ENCODE measurements around the gene RAB4A.

Gene RAB4A

DNA sequence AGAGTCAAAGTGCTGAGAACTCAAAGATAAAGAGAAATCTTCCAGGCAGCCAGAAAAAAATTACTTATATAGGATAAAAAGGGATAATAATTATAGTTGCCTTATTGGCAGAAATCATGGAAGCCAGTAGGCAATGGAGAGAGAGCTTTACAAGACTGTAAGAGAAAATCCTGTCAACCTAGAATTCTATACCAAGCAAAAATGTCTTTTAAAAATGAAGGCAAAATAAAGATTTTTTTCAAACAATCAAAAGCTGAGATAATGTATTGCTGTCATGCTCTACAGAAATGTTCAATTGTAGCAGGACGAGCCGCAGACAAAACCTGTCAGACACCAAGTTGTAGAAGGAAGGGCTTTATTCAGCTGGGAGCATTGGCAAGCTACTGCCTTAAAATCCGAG lies 26.8 kb upstream of the RAB4A start:
- no peak for DNase-seq (ENCODE audit: low read depth)

DNA sequence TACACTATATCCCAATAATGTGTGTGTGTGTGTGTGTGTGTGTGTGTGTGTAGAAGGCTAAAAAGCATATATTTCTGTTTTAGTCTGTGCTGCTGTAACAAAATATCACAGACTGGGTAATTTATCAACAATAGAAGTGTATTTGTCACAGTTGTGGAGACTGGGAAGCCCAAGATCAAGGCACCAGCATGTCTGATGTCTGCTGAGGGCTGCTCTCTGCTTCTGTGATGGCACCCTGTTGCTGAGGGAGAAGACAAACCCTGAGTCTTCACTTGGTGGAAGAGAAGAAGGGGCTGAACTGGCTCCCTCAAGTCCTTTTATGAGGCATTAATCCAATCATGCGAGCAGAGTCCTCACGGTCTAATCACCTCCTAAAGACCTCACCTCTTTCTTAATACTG lies 23.0 kb upstream of the RAB4A start:
- no peak for DNase-seq (ENCODE audit: low read depth)

DNA sequence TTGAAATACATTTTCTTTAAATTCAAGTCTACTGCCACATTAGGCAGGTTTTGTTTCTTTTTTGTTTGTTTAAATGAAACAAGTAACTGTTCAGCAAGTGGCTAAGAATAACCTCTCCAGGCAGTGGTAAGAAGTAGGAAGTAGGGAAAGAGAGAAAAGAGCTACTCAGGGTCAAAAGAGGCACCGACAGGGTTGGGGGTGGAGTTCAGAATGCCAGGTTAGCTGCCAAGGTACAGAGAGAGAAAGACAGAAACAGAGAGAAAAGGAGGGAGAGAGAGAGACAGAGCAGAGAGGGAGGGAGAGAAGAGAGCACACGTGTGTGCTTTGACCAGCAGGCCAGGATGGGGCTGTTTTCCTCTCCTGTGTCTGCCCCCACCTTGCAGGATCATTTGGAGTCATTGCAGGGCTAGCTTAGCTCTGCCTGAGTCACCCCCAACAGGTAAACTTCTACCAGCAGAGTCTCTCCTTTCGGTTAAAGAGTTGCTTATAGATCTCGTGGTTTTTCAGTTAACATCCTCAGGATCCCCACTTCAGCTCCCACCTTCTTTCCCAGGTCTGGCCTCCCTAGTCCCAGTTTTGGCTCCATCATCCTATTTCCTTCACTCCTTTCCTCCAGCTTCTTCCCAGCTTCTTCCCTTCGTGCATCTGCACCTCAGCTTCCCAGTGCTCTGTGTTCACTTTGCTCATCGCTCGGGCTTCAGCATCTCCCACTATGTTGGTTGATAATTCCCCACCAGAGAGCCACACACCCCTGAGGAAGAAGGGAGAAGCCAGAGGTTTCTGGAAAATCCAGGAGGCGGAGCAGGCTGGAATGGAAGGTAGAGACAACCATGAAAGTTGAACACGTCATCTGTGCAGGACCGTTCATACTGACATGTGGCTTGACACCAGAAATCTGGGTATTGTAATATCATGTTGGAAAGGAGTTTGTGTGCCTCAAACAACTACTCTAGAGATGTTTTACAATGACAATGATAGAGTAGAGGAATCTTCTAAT lies 21.8 kb upstream of the RAB4A start:
- DNase-seq (ENCODE audit: low read depth): no peak

DNA sequence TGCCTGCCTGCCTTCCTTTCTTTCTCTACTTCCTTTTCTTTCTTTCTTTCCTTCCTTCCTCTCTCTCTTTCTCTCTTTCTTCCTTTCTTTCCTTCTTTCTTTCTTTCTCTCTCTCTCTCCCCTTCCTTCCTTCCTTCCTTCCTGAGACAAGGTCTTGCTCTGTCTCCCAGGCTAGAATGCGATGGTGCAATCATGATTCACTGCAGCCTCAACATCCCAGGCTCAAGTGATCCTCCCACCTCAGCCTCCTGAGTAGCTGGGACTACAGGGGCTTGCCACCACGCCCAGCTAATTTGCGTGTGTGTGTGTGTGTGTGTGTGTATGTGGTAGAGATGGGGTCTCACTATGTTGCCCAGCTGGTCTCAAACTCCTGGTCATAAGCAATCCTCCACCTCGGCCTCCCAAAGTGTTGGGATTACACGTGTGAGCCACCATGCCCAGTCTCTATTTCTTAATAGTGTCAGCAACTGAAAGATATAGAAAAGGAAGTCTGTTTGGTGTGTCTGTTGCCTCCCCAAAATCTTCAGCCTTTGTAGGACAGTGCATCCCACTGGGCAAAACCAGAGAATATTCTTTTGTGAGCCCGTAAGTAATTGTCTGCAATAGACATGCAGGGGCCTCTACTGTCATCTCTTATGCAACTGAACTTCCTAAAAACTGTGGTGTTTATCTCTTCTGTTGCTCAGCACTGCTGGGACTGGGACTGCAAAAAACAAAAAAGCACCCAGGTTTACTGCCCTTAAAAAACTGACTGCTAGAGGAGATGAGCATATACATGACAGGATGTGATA lies 20.9 kb upstream of the RAB4A start:
- DNase-seq (ENCODE audit: low read depth): no peak

DNA sequence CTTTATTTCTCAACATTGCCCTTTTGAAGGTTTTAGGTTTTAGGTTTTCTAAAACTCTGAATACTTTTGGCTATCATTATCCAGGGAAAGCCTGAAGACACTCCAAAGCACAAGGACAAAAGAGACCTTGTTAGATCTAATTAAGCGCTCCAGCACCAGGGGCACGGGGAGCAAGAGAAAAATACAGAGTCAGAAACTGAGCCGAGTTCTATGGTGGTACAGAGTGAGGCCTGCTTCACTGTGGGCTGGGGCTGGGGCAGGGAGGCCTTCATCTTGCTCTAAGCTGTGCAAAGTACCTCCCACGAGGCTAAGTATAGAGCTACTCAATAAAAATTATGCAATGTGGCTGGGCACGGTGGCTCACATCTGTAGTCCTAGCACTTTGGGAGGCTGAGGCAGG lies 19.7 kb upstream of the RAB4A start:
- no peak for DNase-seq (ENCODE audit: low read depth)

DNA sequence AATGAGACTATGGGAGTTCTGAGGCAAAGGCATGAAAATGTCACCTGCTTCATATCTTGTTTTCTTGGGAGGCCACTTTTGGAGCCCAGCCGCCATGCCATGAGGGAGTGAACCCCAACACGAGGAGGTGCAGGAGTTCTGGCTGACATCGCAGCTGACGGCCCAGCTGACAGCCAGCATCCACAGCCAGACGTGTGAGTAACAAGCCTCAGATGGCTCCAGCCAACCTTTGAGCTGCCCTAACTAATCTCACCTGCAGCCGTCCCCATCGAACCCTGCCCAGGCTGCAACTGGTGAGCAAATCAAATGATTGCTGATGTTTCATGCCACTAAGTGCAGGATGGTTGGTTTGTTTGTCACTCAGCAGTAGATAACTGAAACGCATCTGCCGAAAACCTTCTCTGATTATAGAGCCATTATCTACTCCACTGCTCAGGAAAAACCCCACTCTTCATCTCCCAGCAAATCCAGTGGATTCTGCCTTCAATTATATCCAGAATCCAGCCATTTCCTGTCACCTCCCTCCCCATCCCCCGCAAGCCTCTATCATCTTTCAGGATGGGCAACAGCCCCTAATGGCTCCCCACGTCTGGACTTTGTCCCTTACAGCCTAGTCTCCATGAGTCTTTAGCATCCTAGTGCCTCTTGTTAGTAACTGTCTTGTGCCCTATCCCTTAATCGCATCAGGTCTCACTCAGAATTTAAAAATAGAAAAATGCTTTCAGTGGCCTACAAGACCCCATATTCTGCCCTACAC lies 18.5 kb upstream of the RAB4A start:
- no peak for DNase-seq (ENCODE audit: low read depth)

DNA sequence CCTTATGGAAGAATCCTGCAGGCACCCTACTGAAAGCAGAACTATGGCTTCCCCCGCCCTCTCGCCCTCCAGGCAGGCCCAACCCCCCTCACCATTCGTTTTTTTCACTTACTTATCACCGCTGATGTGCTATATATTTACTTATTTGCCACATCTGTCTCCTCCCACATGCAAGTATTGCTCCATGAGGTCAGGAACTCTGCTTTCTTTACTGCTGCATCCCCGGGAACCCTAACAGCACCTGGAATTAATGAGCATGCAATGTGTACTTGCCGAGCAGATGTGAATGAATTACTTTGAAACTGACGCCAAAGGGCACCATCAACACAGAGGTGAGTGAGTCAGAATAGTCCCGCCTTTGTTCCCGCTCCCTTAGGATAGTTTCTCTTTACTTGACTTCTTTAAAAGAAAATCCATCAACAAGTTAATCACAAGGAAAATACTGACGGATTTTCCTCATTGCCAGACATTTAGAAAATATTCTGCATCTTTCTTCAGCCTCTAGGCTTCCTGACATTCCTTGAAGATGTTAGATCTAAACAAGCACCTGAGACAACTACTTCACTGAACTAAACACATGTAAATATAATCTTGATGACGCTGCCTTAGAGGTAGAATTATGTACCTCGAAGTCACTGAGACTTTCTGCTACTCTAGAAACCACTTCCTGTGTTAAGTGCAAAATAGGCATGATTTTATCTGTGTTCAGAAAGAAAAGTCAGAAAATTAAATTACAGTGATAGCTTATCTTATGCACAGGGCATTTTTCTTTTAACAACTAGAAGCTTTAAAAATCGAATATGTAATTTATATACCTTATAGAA lies 17.5 kb upstream of the RAB4A start:
- no peak for DNase-seq (ENCODE audit: low read depth)

DNA sequence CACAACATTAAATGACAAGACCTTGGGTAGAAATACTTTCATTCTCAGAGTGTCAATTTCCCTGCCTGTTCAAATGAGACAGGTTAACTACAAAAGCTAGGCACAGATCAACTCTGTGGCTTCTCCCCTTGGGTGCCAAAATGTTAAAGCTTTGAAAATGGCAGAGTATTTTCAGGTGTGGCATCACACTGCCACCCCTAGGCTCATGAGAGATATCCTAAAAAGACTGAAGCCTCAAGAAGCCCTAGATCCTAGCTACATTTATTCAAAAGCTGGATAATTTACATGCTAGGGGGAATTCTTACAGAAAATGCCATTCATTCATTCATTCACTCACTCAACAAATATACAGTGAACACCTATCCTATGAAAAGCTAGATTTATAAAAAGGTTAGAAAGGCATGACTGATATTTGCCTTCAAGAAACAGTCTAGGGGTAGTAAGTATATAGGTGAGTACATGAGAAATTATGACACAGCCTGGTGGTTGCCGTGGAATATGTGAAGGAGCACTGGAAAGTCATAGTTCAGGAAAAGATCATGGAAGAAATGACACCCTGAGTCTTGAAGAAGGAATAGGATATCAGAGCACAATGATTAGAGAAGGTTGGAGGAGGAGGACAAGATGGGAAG lies 15.9 kb upstream of the RAB4A start:
- no peak for DNase-seq (ENCODE audit: low read depth)

DNA sequence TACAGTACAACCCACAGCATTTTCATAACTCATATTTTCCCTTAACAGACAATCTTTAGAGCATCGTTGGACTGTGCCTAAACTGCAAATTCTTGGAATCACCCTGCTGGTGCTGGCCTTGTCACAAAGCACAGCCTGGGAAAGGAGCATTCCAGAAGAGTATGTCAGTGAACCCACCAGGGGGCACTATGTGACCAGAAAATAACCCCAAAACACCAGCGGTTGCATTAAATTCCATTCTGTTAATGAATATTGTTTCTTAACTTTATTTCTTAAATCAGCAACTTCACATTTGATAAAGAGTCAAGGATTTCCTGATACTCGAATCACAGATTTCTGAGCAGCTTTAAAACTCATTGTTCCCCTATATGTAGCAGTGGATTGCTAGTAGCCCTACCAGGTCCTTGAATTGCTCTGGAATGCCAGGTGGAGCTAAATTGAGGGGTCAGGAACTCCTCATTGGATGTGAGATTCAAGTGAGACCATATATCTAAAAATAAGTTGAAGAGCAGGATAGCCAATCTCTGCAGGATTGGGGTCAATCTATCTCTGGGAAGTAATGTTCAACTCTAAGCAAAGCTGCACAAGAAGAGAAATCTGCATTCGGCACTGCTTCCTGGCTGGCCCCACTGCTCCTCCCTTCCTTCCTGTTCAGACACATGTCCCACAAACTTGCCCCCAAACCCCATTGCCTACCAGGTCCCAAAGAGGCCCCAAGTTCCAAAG lies 12.7 kb upstream of the RAB4A start:
- peak; percentile 35 for DNase-seq (ENCODE audit: low read depth)

DNA sequence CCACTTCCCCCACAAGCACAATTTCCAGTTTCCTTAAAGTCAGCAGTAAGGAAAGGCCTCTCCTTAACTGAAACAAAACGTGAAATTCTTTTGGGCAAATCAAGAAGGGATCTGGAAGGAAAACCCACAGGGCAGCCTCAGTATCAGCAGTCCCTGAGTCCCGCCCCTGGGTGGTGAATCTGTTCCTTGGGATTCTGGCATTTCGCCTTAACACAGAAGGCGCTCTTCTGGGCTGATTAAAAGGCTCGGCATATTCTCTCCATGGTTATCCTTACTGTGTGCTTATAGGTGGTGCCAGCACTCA lies 12.2 kb upstream of the RAB4A start:
- no peak for DNase-seq (ENCODE audit: low read depth)

DNA sequence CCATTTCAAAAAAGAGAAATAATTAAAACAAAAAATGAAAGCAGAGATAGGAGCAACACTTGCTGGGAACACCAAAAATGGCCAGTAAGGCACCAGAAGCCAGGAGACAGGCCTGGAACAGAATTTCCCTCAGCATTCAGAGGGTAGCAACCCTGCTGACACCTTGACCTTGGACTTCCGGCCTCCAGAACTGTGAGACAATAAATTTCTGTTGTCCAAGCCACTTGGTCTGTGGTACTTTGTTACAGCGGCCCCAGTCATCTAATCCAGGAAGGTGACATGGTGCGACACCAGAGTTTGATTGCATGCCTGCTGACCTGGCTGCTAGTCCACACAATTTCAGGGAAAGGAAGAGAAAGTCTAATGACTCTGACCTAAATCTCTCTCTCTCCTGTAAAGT lies 10.6 kb upstream of the RAB4A start:
- no peak for DNase-seq (ENCODE audit: low read depth)

DNA sequence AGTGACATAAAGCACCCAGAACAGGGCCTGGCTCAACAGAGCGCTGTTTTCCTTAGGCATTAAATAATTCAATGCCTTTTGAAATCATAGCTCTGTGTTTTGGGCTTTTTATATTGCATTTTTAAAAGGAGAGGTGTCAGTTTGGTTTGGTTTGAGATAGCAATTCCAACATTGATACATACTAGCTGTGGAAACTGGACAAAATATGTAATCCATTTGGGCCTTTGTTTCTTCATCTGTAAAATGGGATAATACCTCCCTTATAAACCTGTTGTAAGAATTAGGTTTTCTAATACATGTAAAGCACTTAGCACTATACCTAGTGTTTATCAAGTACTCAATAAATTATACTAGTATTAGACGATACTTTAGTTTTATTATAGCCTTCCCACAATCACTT lies 8.7 kb upstream of the RAB4A start:
- no peak for DNase-seq (ENCODE audit: low read depth)

DNA sequence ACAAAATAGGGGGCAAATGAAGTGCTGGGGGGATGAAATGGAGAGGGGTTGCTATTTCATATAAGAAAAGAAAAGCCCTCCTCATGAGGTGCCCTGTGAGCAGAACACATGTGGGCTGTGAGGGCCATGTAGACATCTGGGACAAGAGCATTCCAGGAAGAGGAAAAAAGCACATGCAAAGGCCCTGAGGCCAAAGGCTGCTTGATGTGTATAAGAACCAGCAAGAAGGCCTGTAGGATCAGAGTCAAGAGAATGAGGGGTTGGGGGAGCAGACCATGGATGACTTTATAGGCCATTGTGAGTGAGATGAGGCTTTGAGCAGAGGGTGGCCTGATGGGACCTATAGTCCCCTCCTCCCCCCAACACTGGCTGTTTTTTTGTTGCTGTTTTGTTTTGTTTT lies 7.7 kb upstream of the RAB4A start:
- DNase-seq (ENCODE audit: low read depth): no peak

DNA sequence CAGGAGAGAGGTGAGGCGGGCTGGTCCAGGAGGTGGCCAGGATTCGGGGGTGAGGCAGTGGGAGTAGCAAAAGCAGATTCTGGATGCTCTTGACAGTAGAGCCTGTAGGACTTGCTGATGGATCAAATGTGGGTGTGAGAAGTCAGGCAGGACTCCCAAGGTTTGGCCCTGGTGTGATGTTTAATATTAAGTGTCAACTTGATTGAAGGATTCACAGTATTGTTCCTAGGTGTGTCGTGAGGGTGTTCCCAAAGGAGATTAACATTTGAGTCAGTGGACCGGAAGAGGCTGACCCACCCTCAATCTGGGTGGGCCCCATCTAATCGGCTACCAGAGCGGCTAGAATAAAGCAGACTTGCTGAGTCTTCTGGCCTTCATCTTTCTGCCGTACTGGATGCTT lies 6.8 kb upstream of the RAB4A start:
- no peak for DNase-seq (ENCODE audit: low read depth)

DNA sequence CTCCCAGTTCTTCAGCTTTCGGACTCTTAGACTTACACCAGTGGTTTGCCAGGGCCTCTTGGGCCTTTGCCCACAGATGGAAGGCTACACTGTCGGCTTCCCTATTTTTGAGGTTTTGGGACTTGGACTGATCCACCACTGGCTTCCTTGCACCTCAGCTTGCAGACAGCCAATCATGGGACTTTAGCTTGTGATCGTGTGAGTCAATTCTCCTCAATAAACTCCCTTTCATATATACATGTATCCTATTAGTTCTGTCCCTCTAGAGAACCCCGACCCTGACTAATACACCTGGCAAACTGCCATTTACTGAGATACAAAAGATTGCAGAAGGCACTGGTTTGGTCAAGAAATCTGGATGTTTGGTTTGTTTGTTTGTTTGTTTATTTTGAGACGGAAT lies 6.4 kb upstream of the RAB4A start:
- no peak for DNase-seq (ENCODE audit: low read depth)

DNA sequence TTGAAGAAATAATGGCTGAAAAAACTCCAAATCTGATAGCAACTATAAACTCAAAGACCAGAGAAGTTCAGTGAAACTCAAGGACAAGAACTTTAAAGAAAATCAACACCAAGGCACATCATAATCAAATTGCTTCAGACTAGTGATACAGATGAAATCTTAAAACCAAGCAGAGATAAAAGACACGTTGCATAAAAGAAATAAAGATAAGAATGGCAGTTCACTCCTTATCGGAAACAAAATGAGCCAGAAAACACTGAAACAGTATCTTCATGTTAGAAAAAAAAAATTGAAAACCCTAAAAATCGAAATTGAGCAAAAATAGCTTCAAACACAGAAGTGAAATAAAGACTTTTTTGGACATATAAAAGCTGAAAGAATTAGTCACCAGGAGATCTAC lies 4.6 kb upstream of the RAB4A start:
- no peak for DNase-seq (ENCODE audit: low read depth)

DNA sequence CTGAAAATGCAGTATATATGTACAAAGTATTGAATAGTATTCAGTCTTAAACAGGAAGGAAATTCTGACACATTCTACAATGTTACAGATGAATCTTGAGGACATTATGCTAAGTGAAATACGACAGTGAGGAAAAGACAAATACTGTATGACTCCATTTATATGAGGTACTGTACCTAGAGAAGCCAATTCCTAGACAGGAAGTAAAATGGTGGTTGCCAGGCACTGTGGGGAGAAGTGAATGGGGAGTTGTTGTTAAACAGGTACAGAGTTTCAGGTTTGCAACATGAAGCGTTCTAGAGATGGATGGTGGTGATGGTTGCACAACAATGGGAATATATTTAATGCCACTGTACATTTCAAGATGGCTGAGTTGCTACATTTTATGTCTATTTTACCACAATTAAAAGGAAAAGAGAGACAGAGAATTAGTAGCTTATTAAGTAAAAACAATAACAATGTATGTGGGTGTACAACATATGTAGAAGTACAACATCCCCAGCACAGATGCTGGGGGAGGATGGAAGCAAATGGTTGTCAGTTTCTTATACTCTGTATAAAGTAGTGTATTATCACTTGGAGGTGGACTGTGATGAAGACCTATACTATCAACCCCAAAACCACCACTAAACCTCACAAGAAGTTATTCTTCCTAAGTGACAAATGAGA lies 3.9 kb upstream of the RAB4A start:
- DNase-seq (ENCODE audit: low read depth): no peak

DNA sequence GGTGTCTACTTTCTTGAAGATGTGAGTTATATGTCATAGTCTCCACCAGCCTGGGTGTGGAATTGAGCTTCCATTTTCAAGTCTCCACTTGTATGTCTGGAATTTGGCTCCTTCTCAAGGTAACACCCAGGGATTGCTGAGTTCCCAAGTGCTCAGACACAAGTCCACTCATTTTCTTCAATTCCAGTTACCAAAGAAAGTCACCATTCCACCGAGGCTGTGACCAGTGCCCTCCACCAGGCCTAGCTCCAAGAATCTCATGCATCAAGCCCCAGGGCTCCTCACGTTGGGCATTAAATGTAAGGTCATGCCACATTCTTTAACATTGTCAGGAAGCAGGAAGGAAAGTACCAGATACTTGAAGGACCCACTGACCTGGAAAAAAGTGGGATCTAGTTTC lies 2.4 kb upstream of the RAB4A start:
- no peak for DNase-seq (ENCODE audit: low read depth)

DNA sequence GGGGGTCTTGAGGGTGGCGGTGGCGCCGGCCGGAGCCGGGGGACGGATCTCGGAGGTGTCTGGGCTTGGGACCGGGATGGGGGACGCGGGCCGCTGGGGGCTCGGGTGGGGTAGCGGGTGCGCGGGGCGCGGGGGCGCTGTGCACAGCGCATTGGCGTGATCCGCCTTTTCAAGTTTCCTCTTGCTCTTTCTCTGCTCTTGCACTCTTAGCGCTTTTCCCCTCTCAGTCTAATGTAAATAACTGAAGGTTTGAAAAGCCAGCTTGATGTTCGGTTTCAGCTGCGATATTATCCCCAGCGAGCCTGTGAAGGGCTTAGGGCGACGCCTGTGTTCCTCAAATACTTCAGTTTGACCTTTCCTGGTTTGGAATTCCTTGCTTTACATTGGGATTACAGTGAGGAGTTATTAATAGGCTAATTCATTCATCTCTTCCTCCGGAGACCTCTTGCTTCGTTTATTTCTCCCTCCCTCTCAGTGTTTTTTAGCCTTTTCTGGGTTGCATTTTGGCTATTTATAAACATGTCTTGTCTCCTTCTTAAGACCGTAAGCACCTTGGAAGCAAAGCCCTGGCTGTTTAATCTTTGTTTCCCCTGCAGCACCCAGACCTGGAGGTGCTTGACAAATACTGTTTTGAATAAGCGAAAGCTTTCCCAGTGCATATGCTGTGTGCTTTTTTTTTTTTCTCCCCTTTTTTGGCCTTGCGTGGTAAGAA lies 693 bp downstream of the RAB4A start:
- DNase-seq (ENCODE audit: low read depth): peak; percentile 36

Data from stimulated activated CD4-positive, alpha-beta T cell treated with anti-CD3 and anti-CD28 coated beads, Interleukin-2, amount 100 ng/mL, for 4 hours (primary cell).